Fibroblast of upper back skin (primary cell): ENCODE data around the gene NOXA1.
"Not testable (repeated sequence)": the region's sequence is repeated elsewhere in the genome, so short reads cannot be mapped to it uniquely, and the experiment has no call there.

Experiments
- DNase-seq: peaks from one replicate; pipeline ENCODE4 v3.0.0-alpha.2; 2013

The NOXA1 gene

GRCh38 chr9:137444106-137444790, 21.1 kb downstream of the NOXA1 start:
- no peak for DNase-seq

DNA sequence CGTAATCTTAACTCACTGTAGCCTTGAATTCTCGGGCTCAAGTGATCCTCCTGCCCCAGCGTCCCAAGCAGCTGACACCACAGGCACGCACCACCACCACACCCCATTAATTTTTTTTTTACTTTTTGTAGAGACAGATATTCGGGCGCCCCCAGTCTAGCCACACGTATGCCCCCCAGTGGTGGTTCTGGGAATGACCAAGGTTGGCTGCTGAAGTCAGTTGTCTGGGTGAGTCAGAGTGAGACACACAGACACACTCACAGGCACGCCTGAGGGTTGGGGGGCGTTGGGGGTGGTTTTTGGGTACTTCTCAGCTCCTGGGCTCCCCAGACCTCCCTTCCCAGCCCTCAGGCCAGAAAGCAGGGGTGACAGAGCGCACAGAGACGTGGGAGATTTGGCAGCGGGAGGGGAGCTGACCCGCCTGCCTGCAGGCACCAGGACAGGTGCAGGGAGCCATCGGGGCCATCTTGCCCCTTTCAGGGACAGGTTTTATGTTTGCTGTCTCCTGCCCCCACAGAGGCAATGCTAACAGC, 22.1 kb downstream of the NOXA1 start:
- DNase-seq: peak; percentile 77

DNA sequence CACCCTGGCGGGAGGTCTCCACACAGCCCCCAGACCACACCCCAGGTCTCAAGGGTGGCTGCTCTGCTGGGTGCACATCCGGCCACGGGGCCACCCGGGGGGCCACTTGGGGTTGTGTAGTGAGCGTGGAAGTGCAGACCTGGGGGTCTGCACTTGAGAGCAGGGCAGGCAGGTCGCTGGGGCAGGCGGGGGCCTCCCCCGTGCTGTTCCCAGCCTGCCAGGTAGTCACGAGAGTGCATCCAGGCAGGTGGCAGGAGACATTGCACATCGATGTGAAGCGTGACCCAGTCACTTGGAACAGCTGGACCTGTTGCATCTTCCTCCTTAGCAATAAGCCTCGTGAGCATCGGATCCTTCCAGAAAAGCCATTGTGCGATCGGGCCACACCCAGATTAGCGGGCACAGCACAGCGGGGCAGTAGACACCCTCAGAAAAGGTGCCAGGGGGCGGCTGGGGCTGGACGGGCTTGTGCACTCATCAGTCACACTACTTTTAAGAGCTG, 22.8 kb downstream of the NOXA1 start:
- no peak for DNase-seq

- peak; percentile 33 for DNase-seq
These were observed 23.8 kb downstream of the NOXA1 start for GRCh38 chr9:137446851-137447471.

DNA sequence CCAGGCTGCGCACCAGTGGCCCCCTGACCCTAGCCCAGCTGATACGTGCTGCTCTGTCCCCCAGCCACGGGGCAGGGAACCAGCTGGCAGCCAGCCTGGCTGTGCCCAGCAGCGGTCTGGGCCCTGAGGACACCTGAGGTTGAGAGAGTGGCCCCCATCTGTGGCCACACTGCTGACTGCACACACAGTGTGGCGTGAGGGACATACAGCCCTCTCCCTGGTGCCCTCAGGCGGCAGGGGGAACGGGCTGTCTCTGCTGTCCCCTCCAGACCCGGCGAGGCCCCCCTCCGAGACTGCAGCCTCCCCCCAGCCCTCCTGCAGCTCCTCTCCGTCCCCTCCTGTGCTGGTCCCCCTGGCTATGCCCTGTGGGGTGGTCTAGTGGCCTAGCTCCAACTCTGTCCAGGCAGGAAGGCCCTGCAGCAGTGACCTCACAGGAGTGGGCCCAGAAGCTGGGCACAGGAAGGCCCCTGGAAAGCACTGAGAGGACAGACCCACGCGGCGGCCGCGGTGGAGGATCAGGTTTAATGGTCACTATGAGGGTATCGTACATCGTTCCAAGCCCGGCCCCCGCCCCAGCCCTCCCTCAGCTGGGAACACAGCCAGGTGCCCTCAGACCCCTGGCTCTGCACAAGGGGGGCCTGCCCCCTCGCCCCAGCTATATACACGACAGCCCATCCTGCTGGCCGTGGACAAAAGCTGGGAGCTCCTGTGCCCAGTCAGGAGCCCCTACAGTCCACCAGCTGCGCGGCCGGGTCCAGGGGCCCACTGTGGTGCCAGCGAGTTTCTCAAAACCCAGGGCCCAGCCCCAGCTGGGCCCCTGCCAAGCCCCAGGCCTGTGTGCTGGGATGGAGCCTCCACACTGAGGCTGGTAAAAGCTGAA, 24.8 kb downstream of the NOXA1 start:
- DNase-seq: no peak

- no peak for DNase-seq
These were observed 25.4 kb downstream of the NOXA1 start for GRCh38 chr9:137448602-137448962.

GRCh38 chr9:137449081-137449844, 26.1 kb downstream of the NOXA1 start:
- no peak for DNase-seq

- no peak for DNase-seq
These were observed 26.8 kb downstream of the NOXA1 start for GRCh38 chr9:137449931-137450538.

GRCh38 chr9:137450539-137451222, 27.5 kb downstream of the NOXA1 start:
- DNase-seq: not testable (repeated sequence)

DNA sequence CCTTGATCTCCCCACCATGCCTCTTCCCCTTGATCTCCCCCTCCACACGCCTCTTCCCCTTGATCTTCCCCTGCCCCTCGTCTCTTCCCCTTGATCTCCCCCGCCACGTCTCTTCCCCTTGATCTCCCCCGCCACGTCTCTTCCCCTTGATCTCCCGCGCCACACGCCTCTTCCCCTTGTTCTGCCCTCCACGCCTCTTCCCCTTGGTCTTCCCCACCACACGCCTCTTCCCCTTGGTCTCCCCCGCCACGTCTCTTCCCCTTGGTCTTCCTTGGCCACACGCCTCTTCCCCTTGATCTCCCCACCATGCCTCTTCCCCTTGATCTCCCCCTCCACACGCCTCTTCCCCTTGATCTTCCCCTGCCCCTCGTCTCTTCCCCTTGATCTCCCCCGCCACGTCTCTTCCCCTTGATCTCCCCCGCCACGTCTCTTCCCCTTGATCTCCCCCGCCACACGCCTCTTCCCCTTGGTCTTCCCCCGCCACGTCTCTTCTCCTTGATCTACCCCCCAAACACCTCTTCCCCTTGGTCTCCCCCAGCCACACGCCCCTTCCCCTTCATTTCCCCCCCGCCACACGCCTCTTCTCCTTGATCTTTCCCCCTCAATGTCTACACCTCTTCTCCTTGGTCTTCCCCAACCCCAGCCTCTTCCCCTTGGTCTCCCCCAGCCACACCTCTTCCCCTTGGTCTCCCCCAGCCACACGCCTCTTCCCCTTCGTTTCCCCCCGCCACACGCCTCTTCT, 28.2 kb downstream of the NOXA1 start:
- DNase-seq: not testable (repeated sequence)

DNA sequence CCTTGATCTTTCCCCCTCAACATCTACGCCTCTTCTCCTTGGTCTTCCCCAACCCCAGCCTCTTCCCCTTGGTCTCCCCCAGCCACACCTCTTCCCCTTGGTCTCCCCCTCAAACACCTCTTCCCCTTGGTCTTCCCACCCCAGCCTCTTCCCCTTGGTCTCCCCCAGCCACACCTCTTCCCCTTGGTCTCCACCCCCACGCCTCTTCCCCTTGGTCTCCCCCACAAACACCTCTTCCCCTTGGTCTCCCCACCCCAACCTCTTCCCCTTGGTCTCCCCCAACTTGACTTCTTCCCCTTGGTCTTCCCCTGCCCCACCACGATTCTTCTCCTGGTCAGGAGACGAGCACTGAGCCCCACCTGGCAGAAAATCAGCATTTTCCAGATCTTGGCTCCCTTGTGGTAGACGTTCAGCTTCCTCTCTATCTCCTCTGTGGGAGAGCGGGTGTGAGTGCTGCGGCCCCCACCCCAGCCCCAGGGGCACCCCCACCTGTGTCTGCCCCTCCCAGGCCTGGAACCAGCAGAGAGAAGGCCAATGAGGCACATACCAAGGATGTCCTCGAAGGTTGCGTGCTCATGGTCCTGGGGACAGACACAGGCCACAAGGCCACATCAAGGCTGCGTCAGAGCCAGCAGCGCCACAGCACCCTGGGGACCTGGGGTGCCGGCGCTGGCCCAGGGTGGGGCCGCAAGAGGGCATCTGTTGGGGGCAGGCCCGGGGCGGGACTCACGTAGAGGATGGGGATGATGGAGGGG, 29.0 kb downstream of the NOXA1 start:
- DNase-seq: no peak

DNA sequence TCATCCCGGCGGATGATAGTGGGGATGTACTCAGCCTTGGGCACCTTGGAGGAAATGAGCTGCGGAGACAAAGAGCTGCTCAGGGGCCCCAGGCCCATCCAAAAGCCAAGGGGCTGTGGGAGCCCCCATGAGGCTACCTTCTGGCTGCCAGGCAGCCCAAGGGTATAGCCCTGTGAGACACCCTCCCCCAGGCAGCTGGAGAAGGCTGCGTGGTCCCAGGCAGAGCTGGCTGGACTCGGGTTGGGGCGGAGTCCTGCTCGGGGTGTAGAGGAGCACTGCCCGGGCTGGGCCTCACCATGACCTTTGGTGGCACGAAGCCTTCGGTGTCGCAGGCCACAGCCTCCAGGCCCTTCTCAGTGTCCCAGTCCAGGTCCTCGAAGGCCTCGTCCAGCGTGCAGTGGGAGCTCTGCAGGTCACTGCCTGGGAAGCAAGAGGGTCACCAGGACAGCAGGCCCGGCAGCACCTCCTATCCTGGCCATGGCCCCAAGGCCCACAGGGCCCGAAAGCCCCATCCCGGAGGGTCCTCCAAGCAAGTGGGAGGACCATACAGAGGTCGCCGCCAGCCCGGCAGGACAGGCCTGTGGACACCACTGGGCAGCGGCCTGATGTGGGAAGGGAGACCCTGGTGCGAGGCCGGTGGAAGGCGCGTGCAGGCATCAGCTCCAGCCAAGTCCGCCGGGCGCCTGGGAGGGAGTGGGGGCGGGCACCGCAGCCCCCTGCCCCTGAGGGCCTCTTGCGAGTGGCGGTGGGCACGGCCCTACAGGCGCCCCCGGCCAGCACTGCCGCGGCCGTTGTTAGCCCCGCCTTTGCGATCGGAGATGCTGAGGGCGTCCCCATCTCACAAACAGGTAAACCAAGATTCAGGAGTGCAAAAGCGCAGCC, 29.8 kb downstream of the NOXA1 start:
- DNase-seq: no peak

DNA sequence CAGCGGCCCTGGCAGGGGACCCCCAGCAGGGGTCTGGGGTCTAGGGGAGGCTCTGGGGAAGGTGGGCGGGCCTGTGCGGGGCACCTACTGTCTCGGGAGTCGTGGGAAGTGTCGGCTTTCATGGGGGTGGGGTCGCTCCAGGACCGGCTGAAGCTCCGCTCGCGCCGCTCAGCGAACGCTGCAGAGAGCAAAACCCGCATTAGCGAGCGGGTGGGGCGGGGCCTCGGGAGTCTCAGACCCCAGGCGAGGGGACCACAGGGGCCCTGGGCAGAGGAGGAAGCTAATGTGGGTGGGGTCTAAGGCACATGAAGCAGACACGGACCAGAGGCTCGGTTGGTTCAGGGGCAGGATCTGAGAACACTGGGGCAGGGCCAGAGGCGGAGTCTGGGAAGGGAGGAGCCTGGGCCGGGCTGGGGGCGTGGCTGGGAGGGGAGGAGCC, 30.5 kb downstream of the NOXA1 start:
- peak; percentile 78 for DNase-seq

DNA sequence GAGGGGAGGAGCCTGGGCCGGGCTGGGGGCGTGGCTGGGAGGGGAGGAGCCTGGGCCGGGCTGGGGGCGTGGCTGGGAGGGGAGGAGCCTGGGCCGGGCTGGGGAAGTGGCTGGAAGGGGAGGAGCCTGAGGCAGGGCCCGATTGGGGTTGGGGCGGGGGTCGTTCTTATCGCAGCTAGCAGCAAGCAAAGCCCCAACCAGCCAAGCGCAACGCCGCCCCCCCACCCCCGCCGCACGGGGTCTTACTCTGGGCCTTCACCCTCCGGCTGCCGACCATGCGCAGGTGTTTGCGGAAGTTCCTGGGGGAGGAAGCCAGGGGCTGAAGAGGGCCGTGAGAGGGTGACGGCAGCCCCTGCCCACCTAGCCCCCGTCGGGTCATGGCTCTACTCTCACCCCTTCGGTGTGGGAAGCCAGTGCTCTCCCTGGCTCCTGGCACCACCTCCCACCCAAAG, 31.0 kb downstream of the NOXA1 start:
- DNase-seq: no peak

- DNase-seq: peak; percentile 14
These were observed 31.6 kb downstream of the NOXA1 start for GRCh38 chr9:137454597-137455358.

DNA sequence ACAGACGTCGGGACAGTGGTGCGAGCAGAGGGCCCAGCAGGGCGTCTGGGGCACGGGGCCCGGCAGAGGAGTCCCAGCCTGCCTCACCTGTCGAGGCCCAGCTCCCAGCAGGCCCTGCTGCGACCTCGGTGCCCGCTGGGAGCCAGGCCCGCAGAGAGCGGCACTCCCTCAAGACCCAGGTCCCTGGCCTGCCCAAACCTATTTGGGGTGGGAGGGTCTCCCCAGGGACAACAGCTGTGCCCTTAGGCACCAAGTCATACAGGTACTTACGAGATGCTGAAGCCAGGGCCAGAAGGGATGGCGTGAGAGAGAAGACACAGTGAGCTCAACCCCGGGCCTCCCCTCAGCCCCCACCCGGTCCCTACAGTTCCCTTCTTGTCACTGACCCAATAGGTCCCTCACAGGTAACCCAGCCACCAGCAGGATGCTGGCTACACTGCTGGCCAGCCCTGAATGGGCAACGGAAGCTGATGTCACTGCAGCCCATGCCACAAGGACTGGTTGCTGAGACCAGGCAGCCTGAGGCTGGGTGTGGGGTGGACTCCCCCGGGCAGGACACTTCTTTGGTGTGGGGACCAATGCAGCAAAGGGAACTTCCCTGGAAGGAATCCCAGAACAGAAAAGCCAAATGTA, 32.3 kb downstream of the NOXA1 start:
- DNase-seq: no peak

DNA sequence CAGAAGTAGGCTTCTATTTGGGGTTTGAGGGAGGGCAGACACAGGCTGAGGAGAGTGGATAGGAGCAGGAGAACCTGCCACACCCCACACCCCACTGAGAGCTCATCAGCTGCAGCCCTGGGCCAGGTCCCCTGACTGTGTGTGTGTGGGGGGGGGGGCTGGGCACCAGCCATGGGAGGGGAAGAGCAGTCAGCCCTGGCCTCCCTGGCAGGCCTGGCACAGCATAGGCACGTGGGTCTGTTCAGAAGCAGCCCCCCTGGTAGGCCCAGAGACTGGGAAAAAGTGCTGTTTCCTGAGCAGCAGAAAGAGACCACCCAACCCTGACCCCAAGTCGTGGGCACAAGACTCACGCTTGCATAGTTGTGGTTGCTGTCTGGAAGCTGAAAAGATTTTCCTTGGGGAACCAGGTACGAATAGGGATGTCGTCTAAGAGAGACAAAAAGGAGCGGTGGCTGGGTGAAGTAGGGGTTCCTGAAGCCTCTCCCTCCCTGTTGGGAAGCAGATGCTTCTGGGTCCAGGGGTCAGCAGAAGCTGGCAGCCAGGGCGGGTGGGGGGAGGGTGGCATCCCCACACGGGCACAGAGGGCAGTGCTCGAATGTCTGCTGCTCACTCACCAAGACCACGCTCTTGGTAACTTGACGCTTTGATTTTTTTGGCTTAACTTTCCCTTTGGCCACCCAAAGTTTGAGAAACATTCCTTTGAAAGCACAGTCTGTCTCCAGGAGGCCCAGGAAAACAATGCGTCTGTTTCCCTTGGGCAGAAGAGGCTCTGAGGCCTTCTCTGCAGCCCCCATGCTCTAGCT, 33.1 kb downstream of the NOXA1 start:
- peak; percentile 40 for DNase-seq
